Thyroid gland (tissue), 4 donors: ENCODE data around the gene ST3GAL3.

ENCODE experiments used
- POLR2A ChIP-seq, 2 donors: fragments of 450-650 bp; IDR thresholded peaks; one replicate each; pipeline ENCODE4 v1.6.1; 2017; ENCODE audit warnings: antibody characterized with exemption in 2 of 2, mild to moderate bottlenecking in 2 of 2, moderate library complexity in 1 of 2
- TF ChIP-seq, protein P1 (sequence below), 6 experiments: fragments of 200-600 bp in 3 of 6; fragments of 450-650 bp in 3 of 6; sonication (generic) in 3 of 6; IDR thresholded peaks; one replicate each; pipeline ENCODE4 v1.5.1; 2016 to 2019; ENCODE audit warnings: antibody characterized with exemption in 6 of 6, mild to moderate bottlenecking in 2 of 6, inconsistent platforms in 1 of 6, moderate library complexity in 1 of 6

DNA sequence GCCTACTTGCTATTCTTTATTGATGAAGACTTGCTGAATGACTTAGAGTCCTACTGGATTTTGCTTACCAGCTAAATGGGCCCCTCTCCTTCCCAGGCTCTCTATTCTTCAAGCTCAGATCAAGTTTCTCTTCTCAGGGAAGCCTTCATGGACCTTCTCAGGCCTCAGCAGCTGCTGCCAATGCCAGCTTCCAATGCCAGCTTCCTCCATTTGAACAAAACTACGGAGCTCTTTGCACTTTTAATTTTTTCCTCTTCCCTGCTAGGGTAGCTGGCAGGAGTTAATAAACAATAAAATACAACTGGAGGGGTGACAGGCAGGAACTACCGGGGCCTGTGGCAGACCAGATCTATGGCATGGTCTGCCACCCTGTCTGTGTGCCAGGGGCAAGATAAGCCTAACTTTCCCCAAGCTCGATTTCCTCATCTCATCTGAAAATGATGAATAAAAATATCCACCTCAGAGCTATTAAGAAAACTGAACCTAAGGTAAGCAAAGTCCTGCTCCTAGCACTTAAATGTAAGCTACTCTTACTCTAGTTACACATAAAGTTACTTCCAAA, 238.4 kb downstream of the ST3GAL3 start:
- TF ChIP-seq, protein P1, sequence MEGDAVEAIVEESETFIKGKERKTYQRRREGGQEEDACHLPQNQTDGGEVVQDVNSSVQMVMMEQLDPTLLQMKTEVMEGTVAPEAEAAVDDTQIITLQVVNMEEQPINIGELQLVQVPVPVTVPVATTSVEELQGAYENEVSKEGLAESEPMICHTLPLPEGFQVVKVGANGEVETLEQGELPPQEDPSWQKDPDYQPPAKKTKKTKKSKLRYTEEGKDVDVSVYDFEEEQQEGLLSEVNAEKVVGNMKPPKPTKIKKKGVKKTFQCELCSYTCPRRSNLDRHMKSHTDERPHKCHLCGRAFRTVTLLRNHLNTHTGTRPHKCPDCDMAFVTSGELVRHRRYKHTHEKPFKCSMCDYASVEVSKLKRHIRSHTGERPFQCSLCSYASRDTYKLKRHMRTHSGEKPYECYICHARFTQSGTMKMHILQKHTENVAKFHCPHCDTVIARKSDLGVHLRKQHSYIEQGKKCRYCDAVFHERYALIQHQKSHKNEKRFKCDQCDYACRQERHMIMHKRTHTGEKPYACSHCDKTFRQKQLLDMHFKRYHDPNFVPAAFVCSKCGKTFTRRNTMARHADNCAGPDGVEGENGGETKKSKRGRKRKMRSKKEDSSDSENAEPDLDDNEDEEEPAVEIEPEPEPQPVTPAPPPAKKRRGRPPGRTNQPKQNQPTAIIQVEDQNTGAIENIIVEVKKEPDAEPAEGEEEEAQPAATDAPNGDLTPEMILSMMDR (IDR thresholded peaks at IDR 0.05), result no peak
- TF ChIP-seq POLR2A (IDR thresholded peaks at IDR 0.05), result no peak
